RWPE2 (cell line): Measurements from ENCODE around the gene ACOT7.

Experiments
- ATAC-seq: fragments of 200-7000 bp; cut with Tn5 transposase; 3 replicates; pipeline ENCODE4 v1.9.1; 2021; ENCODE audit warnings: low read depth
- DNase-seq: peaks from one replicate; pipeline ENCODE4 v3.0.0-alpha.2; 2020; ENCODE audit warnings: low spot score
- H3K27ac ChIP-seq: fragments of 450-650 bp; 2 replicates; pipeline ENCODE4 v1.5.1; 2017; ENCODE audit warnings: mild to moderate bottlenecking; ENCODE audit not compliant: poor library complexity, severe bottlenecking
- H3K27me3 ChIP-seq: fragments of 250-450 bp; sonication (Bioruptor Pico); 2 replicates; pipeline ENCODE4 v1.5.1; 2021; ENCODE audit warnings: mild to moderate bottlenecking, moderate library complexity; ENCODE audit not compliant: insufficient read depth, poor library complexity, severe bottlenecking
- H3K36me3 ChIP-seq: fragments of 250-450 bp; sonication (Bioruptor Pico); 2 replicates; pipeline ENCODE4 v1.5.1; 2020; ENCODE audit warnings: low read depth, mild to moderate bottlenecking, moderate library complexity
- H3K4me1 ChIP-seq: fragments of 250-450 bp; sonication (Bioruptor Pico); 2 replicates; pipeline ENCODE4 v1.5.1; 2021; ENCODE audit warnings: mild to moderate bottlenecking, moderate library complexity; ENCODE audit not compliant: insufficient read depth, poor library complexity, severe bottlenecking
- H3K4me3 ChIP-seq: fragments of 250-450 bp; sonication (Bioruptor Pico); 2 replicates; pipeline ENCODE4 v1.5.1; 2021; ENCODE audit warnings: mild to moderate bottlenecking, moderate library complexity; ENCODE audit not compliant: severe bottlenecking
- H3K9me3 ChIP-seq: fragments of 250-450 bp; sonication (Bioruptor Pico); 2 replicates; pipeline ENCODE4 v1.5.1; 2021; ENCODE audit warnings: mild to moderate bottlenecking, moderate library complexity; ENCODE audit not compliant: severe bottlenecking
- TF ChIP-seq, protein P1 (sequence below): fragments of 450-650 bp; IDR thresholded peaks from one replicate; pipeline ENCODE4 v1.5.1; 2017; ENCODE audit warnings: mild to moderate bottlenecking, moderate library complexity; ENCODE audit not compliant: poor library complexity, severe bottlenecking

The ACOT7 gene

GRCh38 chr1:6261615-6261995 lies 132.0 kb downstream of the ACOT7 start:
- H3K9me3 ChIP-seq, result no peaks in the 10 kb centered on the region
- H3K4me1 ChIP-seq, result peaks cover 5% of the 10 kb centered on the region
- peak overlapping the region; percentile 69 for H3K4me3 ChIP-seq
- H3K36me3 ChIP-seq, result 0 out of 2 replicates have a peak, but pooled peaks cover 3% of the 10 kb centered on the region
- ATAC-seq (peak; percentile 2; the same call in 1 of the 3 replicates), DNase-seq (no peak)
- no peak overlapping the region for H3K27ac ChIP-seq
- TF ChIP-seq, protein P1, sequence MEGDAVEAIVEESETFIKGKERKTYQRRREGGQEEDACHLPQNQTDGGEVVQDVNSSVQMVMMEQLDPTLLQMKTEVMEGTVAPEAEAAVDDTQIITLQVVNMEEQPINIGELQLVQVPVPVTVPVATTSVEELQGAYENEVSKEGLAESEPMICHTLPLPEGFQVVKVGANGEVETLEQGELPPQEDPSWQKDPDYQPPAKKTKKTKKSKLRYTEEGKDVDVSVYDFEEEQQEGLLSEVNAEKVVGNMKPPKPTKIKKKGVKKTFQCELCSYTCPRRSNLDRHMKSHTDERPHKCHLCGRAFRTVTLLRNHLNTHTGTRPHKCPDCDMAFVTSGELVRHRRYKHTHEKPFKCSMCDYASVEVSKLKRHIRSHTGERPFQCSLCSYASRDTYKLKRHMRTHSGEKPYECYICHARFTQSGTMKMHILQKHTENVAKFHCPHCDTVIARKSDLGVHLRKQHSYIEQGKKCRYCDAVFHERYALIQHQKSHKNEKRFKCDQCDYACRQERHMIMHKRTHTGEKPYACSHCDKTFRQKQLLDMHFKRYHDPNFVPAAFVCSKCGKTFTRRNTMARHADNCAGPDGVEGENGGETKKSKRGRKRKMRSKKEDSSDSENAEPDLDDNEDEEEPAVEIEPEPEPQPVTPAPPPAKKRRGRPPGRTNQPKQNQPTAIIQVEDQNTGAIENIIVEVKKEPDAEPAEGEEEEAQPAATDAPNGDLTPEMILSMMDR, result no peak
- no peaks in the 10 kb centered on the region for H3K27me3 ChIP-seq

- H3K4me3 ChIP-seq, result peak within 1 kb of the TSS; percentile 69
- 0 out of 2 replicates have a peak, but pooled peaks cover 3% of the 10 kb centered on the region for H3K36me3 ChIP-seq
- no peaks in the 10 kb centered on the region for H3K9me3 ChIP-seq
- no peak for DNase-seq
- H3K4me1 ChIP-seq, result peaks cover 5% of the 10 kb centered on the region
- peak; percentile 45 for ATAC-seq
- H3K27me3 ChIP-seq, result no peaks in the 10 kb centered on the region
- TF ChIP-seq, protein P1, result no peak
- H3K27ac ChIP-seq, result peak within 1 kb of the TSS; percentile 31
Observed at GRCh38 chr1:6260961-6261614, 132.5 kb downstream of the ACOT7 start, which contains the start of gene GPR153. GPR153 (minus strand) TSS chr1:6261098; CDS start chr1:6254905, 6,193 bp downstream.

DNA sequence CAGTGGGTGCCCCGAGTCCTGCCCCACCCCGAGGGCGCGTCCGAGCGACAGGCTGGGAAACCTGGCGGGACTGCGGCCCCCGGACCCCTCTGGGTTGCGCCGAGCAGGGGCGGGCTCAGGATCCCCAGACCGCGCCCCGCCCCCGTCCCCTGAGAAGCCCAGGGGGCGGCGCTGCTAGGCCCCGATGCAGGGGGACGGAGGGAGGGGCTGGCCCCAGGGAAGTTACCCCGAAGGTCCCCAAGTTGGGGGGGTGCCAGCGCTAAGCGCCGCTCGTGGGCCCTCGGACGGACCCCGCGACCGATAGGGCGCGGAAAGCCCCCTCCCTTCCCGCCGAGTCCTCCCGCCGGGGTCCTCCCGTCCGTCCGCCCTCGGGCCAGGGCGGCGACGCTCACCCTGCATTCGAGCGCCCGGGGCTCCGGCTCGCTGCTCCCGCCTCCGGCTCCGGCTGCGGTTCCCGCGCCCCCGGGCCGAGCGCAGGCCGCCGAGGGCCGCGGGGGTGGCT lies 133.1 kb downstream of the ACOT7 start:
- Histone ChIP-seq H3K27me3 (no peaks in the 10 kb centered on the region), H3K36me3 (0 out of 2 replicates have a peak, but pooled peaks cover 3% of the 10 kb centered on the region), H3K27ac (peak overlapping the region; percentile 31), H3K9me3 (no peaks in the 10 kb centered on the region), H3K4me1 (peaks cover 5% of the 10 kb centered on the region), H3K4me3 (peak overlapping the region; percentile 69)
- TF ChIP-seq, protein P1, result peak; percentile 7
- no peak for DNase-seq
- peak; percentile 20; the same call in 2 of the 3 replicates for ATAC-seq

DNA sequence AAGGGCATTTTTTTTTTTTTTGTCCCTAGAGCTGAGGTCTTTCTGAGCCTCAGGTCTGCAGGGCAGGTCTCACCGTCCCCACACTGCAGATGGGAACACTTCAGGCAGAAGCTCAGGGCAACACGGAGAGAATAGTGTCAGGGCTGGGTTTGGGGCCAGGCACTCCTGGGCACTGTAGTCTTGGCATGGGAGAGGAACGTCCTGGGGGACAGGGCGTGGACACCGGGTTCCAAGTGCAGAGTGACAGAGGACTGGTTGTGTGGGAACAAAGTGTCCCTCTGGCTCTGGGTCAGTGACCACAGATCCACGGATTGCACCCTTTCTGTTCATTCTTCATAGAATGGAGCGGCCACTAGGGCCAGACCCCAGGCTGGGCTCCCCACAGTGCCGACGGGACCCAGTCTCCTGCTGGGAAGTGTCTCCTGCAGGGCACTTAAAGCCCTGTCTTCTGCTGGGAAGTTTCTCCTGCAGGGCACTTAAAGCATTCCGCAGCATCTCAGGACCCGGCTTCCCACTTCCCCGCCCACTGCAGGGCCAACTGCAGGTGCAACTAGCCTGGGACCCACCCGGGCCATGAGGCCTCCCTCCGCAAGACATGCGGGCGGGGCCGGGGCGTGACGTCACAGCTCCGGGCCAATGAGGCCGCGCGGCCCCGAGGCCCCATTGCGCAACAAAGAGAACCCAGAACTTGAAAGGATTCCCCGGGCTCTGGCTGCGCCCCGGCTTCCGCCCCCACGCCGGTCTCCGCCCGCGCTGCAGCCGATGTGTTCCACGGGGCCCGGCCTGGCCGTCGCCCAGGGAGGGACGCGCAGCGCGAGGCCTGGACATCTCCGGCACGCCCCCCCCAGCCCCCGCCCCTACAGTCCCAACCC lies 133.8 kb downstream of the ACOT7 start:
- Histone ChIP-seq H3K27ac (peak overlapping the region; percentile 31), H3K9me3 (no peaks in the 10 kb centered on the region), H3K4me1 (peaks cover 5% of the 10 kb centered on the region), H3K27me3 (no peaks in the 10 kb centered on the region), H3K36me3 (0 out of 2 replicates have a peak, but pooled peaks cover 3% of the 10 kb centered on the region), H3K4me3 (peak overlapping the region; percentile 69)
- DNase-seq (peak; percentile 84), ATAC-seq (peak; percentile 47)
- TF ChIP-seq, protein P1, result no peak
